HepG2 (cell line): ENCODE measurements around the gene LIPT1. TPM values are rescaled to one million over a fixed set of nuclear protein-coding genes. Genes with fewer than 3 reads are reported as not detected.

Source experiments
- ATAC-seq: fragments of 200-7000 bp; cut with Tn5 transposase; 3 replicates; pipeline ENCODE4 v1.9.1; 2020; ENCODE audit warnings: mild to moderate bottlenecking, moderate library complexity
- BruUV-seq: library from RNA; stranded (reverse); fragments of 400-500 nt; replicated peaks from 2 replicates; lab custom pipeline; 2021; lab: Mats Ljungman, UMichigan
- CTCF ChIA-PET: fragments of 300-600 bp; formaldehyde crosslinking; extraction: SDS; loops from one replicate; lab custom pipeline; 2021; ENCODE audit warnings: low total read pairs, inconsistent platforms, low intra/inter-chr PET ratio; lab: Yijun Ruan, JAX
- POLR2A ChIA-PET: fragments of 350-600 bp; sonication (Branson Sonifier 250); formaldehyde crosslinking; loops from one replicate; lab custom pipeline; 2020; ENCODE audit warnings: antibody characterized with exemption, inconsistent platforms; lab: Yijun Ruan, JAX
- DNase-seq: peaks from one replicate; pipeline ENCODE4 v3.0.0-alpha.2; 2015; ENCODE audit warnings: low spot score
- FAIRE-seq: peaks from 3 replicates; lab custom pipeline; 2011; peaks lifted over from hg19 to GRCh38; lab: Jason Lieb, UNC
- H2AFZ ChIP-seq: one replicate; pipeline ENCODE4 v1.6.1; 2011; ENCODE audit warnings: low read length, inconsistent platforms
- H3K27ac ChIP-seq: fragments of 300-600 bp; 3 replicates; pipeline ENCODE4 v1.8.0; 2011; ENCODE audit warnings: mixed run types, mild to moderate bottlenecking, mixed read lengths, low read length, inconsistent platforms; ENCODE audit not compliant: insufficient read depth; ENCODE audit errors: extremely low read length
- H3K27me3 ChIP-seq, 2 experiments: fragments of 200-600 bp in 1 of 2; 2 replicates in 1 of 2; 3 replicates in 1 of 2; pipeline versions ENCODE4 v1.6.0 to v1.8.0; 2011; ENCODE audit warnings: low read length in 2 of 2, mild to moderate bottlenecking in 2 of 2, moderate library complexity in 2 of 2, inconsistent platforms in 1 of 2; ENCODE audit not compliant: insufficient read depth in 2 of 2, control insufficient read depth in 1 of 2
- H3K36me3 ChIP-seq, 2 experiments: fragments of 200-600 bp in 1 of 2; replicated peaks in 1 of 2; 2 replicates in 1 of 2; 3 replicates in 1 of 2; pipeline versions ENCODE4 v1.5.1 to v1.8.0; 2011; ENCODE audit warnings: low read length in 2 of 2, inconsistent platforms in 1 of 2; ENCODE audit not compliant: insufficient read depth in 2 of 2, control insufficient read depth in 1 of 2
- H3K4me1 ChIP-seq: 2 replicates; pipeline ENCODE4 v1.5.1; 2012; ENCODE audit warnings: low read length, inconsistent platforms; ENCODE audit not compliant: insufficient read depth
- H3K4me2 ChIP-seq: 2 replicates; pipeline ENCODE4 v1.6.0; 2011; ENCODE audit warnings: low read depth, low read length, inconsistent platforms
- H3K4me3 ChIP-seq, 3 experiments: fragments of 200-600 bp in 1 of 3; sonication (generic), shearing (Covaris generic) in 1 of 3; replicated peaks in 1 of 3; 2 replicates each; pipeline ENCODE4 v1.5.1; 2011 to 2016; ENCODE audit warnings: low read length in 3 of 3, inconsistent platforms in 2 of 3, low read depth in 2 of 3, mild to moderate bottlenecking in 2 of 3, control low read depth in 1 of 3, mixed read lengths in 1 of 3; ENCODE audit not compliant: insufficient read depth in 1 of 3
- H3K79me2 ChIP-seq: one replicate; pipeline ENCODE4 v1.6.1; 2011; ENCODE audit warnings: low read length, inconsistent platforms; ENCODE audit not compliant: insufficient read depth
- H3K9ac ChIP-seq: 2 replicates; pipeline ENCODE4 v1.6.0; 2011; ENCODE audit warnings: mild to moderate bottlenecking, low read depth, low read length, inconsistent platforms; ENCODE audit not compliant: insufficient read depth
- H3K9me3 ChIP-seq: 2 replicates; pipeline ENCODE4 v1.5.1; 2012; ENCODE audit warnings: mild to moderate bottlenecking, low read length
- H4K20me1 ChIP-seq: 2 replicates; pipeline ENCODE4 v1.6.0; 2011; ENCODE audit warnings: inconsistent platforms, mild to moderate bottlenecking, low read length, moderate library complexity; ENCODE audit not compliant: insufficient read depth
- GATAD1 ChIP-seq: IDR thresholded peaks from 2 replicates; pipeline ENCODE4 v1.6.1; 2016; ENCODE audit warnings: missing genetic modification reagents, missing compliant biosample characterization
- KDM4B ChIP-seq: sonication (generic); formaldehyde crosslinking; IDR thresholded peaks from 2 replicates; pipeline ENCODE4 v1.4.0; 2020; ENCODE audit warnings: missing genetic modification reagents
- NBN ChIP-seq: fragments of 450-650 bp; conservative IDR thresholded peaks from 2 replicates; pipeline ENCODE4 v1.6.1; 2017
- NFRKB ChIP-seq: fragments of 450-650 bp; IDR thresholded peaks from 2 replicates; pipeline ENCODE4 v1.6.1; 2017
- PITX1 ChIP-seq: sonication (generic); formaldehyde crosslinking; IDR thresholded peaks from 2 replicates; pipeline ENCODE4 v1.5.1; 2020; ENCODE audit warnings: mild to moderate bottlenecking, missing genetic modification reagents
- POLR2AphosphoS5 ChIP-seq: IDR thresholded peaks from 2 replicates; pipeline ENCODE4 v1.6.1; 2012; ENCODE audit warnings: low read depth, low read length
- TAF15 ChIP-seq: fragments of 200-400 bp; formaldehyde crosslinking; IDR thresholded peaks from one replicate; pipeline ENCODE4 v1.6.1; 2018; ENCODE audit warnings: mild to moderate bottlenecking, low read depth, low read length; ENCODE audit not compliant: poor library complexity, severe bottlenecking
- XBP1 ChIP-seq: sonication (generic); formaldehyde crosslinking; IDR thresholded peaks from 2 replicates; pipeline ENCODE4 v1.5.0; 2020; ENCODE audit warnings: missing genetic modification reagents
- ZNF33B ChIP-seq: sonication (generic); formaldehyde crosslinking; IDR thresholded peaks from 2 replicates; pipeline ENCODE4 v1.5.1; 2020; ENCODE audit warnings: mild to moderate bottlenecking, missing genetic modification reagents
- WGBS: methylation state at CpG from one replicate; pipeline ENCODE4 v1.1.6; 2017; ENCODE audit warnings: low lambda C conversion rate; 5-methylcytosine and 5-hydroxymethylcytosine counted together
- in situ Hi-C: cut with HindIII; loops from 2 replicates; pipeline ENCODE4 v1.10.0; 2017; ENCODE audit warnings: low pct_unique_long_range_greater_than_20kb; ENCODE audit not compliant: extremely low pct_ligation_motif_present
- intact Hi-C: fragments of 100-400 bp; cut with micrococcal nuclease; formaldehyde crosslinking; loops from one replicate; pipeline ENCODE4 v1.10.0; 2022; ENCODE audit not compliant: unreplicated experiment
- polyA plus RNA-seq, 8 experiments: library from polyadenylated mRNA; depleted of rRNA in 3 of 8; stranded (reverse) in 7 of 8; unstranded in 1 of 8; fragments of >200 nt; fragmentation: Illumina TruSeq in 4 of 8; extraction: Trizol in 4 of 8; gene quantifications; 2 replicates each; pipeline versions ENCODE4 v1.2.1 to v1.2.3, GENCODE V29; 2011 to 2016; ENCODE audit warnings: low read depth in 4 of 8, missing spikeins in 1 of 8, mixed read lengths in 1 of 8; ENCODE audit not compliant: insufficient read depth in 1 of 8
- total RNA-seq, 5 experiments: library from RNA; depleted of rRNA; stranded (reverse); fragments of >200 nt; fragmentation: Illumina TruSeq; extraction: Trizol; gene quantifications; 2 replicates each; pipeline ENCODE4 v1.2.3, GENCODE V29; 2016; ENCODE audit warnings: low read depth in 1 of 5
- TF ChIP-seq, protein P1 (sequence below), 2 experiments: sonication (generic) in 1 of 2; formaldehyde crosslinking in 1 of 2; IDR thresholded peaks; 2 replicates each; pipeline versions ENCODE4 v1.4.0 to v1.6.1; 2016 to 2020; ENCODE audit warnings: borderline replicate concordance in 1 of 2, low read depth in 1 of 2, mild to moderate bottlenecking in 1 of 2, missing genetic modification reagents in 1 of 2
- TF ChIP-seq, protein P2 (sequence below): sonication (generic); formaldehyde crosslinking; IDR thresholded peaks from 2 replicates; pipeline ENCODE4 v1.4.0; 2020; ENCODE audit warnings: mild to moderate bottlenecking, missing genetic modification reagents

LIPT1 gene
- total and polyA plus RNA-seq, 2 of the 13 experiments (the other 11 are each of a cell fraction or from before 2014, with no cell fraction given), result 8.0 to 9.6 TPM

DNA sequence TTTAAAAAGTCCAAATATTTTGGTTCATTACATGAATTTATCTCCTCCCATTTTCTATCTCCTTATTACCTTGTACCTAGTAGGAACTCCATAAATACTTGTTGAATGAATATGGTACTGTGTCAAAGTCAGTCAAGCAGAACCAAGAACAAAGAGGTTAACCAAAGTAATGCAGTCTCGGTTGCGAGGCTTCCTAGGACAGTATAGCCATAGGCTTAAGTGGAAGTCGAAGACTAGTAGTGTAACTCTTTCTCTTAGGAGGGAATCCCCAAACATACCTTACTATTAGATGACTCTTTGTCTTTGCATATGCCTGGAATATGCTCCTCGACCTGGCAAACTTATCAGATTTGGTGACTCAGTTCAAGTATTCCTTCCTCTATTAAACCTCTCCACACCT lies 4.8 kb downstream of the LIPT1 start:
- TF ChIP-seq TAF15 (no peak), POLR2AphosphoS5 (no peak), PITX1 (CRISPR knock-in tag) (no peak), XBP1 (CRISPR knock-in tag) (no peak), ZNF33B (CRISPR knock-in tag) (no peak), GATAD1 (CRISPR knock-in tag) (no peak), NFRKB (no peak), NBN (no peak), KDM4B (CRISPR knock-in tag) (no peak)
- TF ChIP-seq, protein P1, sequence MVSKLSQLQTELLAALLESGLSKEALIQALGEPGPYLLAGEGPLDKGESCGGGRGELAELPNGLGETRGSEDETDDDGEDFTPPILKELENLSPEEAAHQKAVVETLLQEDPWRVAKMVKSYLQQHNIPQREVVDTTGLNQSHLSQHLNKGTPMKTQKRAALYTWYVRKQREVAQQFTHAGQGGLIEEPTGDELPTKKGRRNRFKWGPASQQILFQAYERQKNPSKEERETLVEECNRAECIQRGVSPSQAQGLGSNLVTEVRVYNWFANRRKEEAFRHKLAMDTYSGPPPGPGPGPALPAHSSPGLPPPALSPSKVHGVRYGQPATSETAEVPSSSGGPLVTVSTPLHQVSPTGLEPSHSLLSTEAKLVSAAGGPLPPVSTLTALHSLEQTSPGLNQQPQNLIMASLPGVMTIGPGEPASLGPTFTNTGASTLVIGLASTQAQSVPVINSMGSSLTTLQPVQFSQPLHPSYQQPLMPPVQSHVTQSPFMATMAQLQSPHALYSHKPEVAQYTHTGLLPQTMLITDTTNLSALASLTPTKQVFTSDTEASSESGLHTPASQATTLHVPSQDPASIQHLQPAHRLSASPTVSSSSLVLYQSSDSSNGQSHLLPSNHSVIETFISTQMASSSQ (IDR thresholded peaks at IDR 0.05; ENCODE audit: low read depth), result no peak
- TF ChIP-seq, protein P1 (CRISPR knock-in tag; IDR thresholded peaks at IDR 0.05; ENCODE audit: borderline replicate concordance), result no peak
- TF ChIP-seq, protein P2, sequence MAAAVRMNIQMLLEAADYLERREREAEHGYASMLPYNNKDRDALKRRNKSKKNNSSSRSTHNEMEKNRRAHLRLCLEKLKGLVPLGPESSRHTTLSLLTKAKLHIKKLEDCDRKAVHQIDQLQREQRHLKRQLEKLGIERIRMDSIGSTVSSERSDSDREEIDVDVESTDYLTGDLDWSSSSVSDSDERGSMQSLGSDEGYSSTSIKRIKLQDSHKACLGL, result no peak
- no peak overlapping the region for H2AFZ ChIP-seq
- H3K4me1 ChIP-seq, result peaks cover 20% of the 10 kb centered on the region
- POLR2A ChIA-PET, result no interaction called here
- H3K79me2 ChIP-seq, result peaks cover 10% of the 10 kb centered on the region
- no peaks in the 10 kb centered on the region; a peak in 1 of 5 replicates for H3K27me3 ChIP-seq
- intact Hi-C loops, result no loop called here
- no peak for DNase-seq
- CTCF ChIA-PET, result no interaction called here
- H3K4me2 ChIP-seq, result no peak overlapping the region
- BruUV-seq, result no TSS peak
- H3K36me3 ChIP-seq, result peaks cover 0 to 9% of the 10 kb centered on the region in 2 experiments; a peak in 4 of 5 replicates
- no peaks in the 10 kb centered on the region for H4K20me1 ChIP-seq
- WGBS, result 93% methylated on average over 4 of the region's 4 CpGs
- in situ Hi-C loops, result no loop called here
- no peak for FAIRE-seq
- H3K4me3 ChIP-seq, result no peak overlapping the region
- no peaks in the 10 kb centered on the region for H3K9me3 ChIP-seq
- no peak overlapping the region for H3K27ac ChIP-seq
- no peak for ATAC-seq
- no peak overlapping the region for H3K9ac ChIP-seq
